Left renal pelvis (tissue), 4 donors: ENCODE results near the gene TBC1D1. TPM values are rescaled to one million over a fixed set of nuclear protein-coding genes. Genes with fewer than 3 reads are reported as not detected.

Experiments
- DNase-seq, 4 donors: peaks; one replicate each; pipeline ENCODE4 v3.0.0-alpha.2; 2013; ENCODE audit warnings: low read depth in 4 of 4, low spot score in 3 of 4
- polyA plus RNA-seq, 4 donors: library from polyadenylated mRNA; unstranded; fragments of 120-200 nt; gene quantifications; one replicate each; pipeline ENCODE4 v1.2.1, GENCODE V29; 2013; ENCODE audit not compliant: insufficient read length in 4 of 4

The TBC1D1 gene
- polyA plus RNA-seq, result 100 to 1,000 TPM in 3 of 4 donors, 10 to 100 TPM in 1; 48.5 to 194 (median 183) TPM

- no peak for DNase-seq
These were observed at the start of gene TBC1D1 for GRCh38 chr4:37890801-37891259. TBC1D1 (plus strand) TSS chr4:37891084; CDS start chr4:37902096, 11,012 bp downstream.

DNA sequence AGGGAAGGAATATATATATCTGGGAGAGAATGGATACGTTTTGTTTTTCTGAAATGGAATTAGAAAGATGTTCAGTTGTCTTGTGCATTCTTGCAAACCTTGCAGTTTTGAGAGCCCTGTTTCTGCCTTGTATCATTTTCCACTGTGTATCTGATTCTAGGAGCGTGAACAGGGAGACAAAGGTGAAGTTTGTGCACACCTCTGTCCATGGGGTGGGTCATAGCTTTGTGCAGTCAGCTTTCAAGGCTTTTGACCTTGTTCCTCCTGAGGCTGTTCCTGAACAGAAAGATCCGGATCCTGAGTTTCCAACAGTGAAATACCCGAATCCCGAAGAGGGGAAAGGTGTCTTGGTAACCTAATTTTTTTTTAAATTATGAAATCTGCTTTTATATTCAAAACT, 46.7 kb upstream of the TBC1D1 start:
- DNase-seq, result no peak

- DNase-seq, result no peak
These were observed 45.7 kb upstream of the TBC1D1 start for GRCh38 chr4:37845201-37845600.

GRCh38 chr4:37847311-37847884, 43.5 kb upstream of the TBC1D1 start:
- no peak for DNase-seq

GRCh38 chr4:37852376-37852775, 38.5 kb upstream of the TBC1D1 start:
- DNase-seq, result no peak

GRCh38 chr4:37858112-37858511, 32.8 kb upstream of the TBC1D1 start:
- DNase-seq, result no peak

DNA sequence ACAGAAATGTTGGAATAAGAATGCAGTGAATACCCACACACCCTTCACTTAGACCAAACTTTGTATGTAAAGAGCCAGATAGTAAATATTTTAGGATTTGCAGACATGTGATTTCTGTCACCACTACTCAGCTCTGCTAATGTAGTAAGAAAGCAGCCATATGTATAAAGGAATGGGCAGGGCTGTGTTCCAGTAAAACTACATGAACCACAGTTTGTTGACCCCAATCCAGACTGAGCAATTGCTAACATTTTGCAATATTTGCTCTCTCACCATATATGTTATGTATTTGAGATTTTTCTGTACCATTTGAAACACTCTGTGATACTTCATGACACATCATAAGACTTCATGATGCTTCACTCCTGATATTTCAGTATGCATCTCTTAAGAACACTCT, 32.0 kb upstream of the TBC1D1 start:
- no peak for DNase-seq

DNA sequence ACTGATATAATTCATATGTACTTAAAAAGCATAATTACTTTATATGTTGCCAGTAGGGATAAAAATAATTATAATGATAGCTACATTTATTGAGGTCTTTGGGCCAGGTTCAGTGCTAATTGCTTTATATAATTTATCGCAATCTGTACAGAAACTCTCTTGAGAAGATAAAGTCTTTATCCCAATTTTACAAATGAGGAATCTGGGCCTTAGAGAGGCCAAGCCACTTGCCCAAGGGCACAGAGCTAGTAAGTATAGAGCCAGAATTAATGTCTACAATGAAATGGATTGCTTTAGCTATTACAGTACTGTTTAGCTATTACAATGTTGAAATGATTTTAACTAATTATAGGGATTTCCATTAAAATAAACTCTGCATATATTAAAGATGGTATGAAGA, 30.6 kb upstream of the TBC1D1 start:
- no peak for DNase-seq

- DNase-seq, result no peak
These were observed 27.9 kb upstream of the TBC1D1 start for GRCh38 chr4:37862961-37863360.

GRCh38 chr4:37864786-37865185, 26.1 kb upstream of the TBC1D1 start:
- no peak for DNase-seq

DNA sequence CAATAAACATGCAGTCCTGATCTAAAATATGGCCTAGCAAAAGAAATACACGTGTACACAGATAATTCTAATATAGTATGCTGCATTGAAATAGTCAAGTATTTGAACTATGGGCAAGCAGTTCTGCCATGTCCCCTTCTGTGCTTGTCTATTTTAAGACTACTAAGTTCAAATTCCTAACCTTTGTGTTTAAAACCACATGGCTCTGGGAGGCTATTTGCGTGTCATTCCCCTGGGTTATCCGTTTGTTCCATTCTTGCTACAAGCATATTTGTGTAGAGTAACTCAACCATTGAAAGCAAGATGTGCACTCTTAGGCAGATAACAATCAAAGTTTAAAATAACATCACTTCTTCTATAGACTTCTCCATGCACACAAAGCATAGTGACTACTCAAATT, 25.4 kb upstream of the TBC1D1 start:
- DNase-seq, result no peak

GRCh38 chr4:37867102-37867501, 23.8 kb upstream of the TBC1D1 start:
- no peak for DNase-seq

GRCh38 chr4:37868238-37868637, 22.6 kb upstream of the TBC1D1 start:
- no peak for DNase-seq

DNA sequence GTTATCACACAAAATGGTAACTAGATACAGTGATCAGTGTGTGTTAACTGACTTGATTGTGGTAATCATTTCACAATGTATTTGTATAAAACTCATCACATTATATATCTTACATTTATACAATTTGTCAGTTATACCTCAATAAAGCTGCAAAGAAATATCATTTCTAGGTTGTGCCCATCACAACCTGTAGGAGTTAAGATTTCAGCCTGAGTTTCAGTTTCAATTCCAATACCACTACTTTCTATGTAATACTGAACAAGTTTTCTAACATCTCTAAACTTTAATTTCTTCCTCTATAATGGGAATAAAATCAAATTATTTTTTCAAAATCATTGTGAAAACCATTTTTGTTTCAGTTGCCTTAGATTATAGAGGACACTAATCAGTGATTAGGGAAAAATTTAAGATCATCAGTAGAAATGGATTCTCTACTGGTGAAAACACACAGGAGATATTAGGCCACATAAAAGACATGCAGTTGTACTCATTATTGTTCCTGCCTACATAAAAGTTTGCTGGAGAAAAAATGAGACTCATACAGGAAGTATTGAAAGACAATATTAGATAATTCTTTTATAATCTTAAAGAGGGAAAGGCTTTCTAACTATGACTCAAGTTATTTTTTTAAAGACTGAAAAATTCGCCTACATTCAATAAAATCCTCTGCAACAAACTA, 18.4 kb upstream of the TBC1D1 start:
- DNase-seq, result no peak

GRCh38 chr4:37873386-37873785, 17.5 kb upstream of the TBC1D1 start:
- DNase-seq, result no peak

GRCh38 chr4:37876156-37876555, 14.7 kb upstream of the TBC1D1 start:
- no peak for DNase-seq

- no peak for DNase-seq
These were observed 11.5 kb upstream of the TBC1D1 start for GRCh38 chr4:37879365-37879764.

GRCh38 chr4:37881811-37882210, 9.1 kb upstream of the TBC1D1 start:
- no peak for DNase-seq

- DNase-seq, result no peak
These were observed 8.1 kb upstream of the TBC1D1 start for GRCh38 chr4:37882665-37883296.

DNA sequence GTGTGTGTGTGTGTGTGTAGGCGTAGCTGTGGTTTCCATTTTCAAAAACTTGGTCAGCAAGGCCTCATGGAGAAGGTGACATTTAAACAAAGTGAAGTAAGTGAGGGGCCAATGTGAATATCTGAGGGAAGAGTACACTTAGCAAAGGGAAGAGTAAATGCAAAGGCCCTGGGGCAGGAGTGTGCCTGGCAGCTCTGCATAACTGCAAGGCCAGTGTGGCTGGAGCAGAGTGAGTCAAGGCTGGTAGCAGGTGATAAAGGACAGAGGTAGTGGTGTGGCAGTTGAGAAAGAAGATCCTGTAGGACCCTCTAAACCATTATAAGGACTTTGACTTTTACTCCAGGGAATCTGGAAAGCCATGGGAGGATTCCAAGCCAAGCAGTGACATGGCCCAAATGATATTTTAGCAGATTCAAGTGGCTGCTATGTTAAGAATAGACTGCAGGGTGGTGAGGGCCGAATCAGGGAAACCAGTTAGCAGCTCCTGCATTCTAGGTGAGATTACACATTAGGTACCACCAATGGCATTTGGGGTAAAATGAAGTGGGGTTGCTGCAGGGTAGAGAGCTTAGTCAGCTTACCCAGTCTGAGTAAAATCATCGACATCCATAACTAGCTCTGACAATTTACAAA, 5.9 kb upstream of the TBC1D1 start:
- no peak for DNase-seq

GRCh38 chr4:37885496-37885895, 5.4 kb upstream of the TBC1D1 start:
- DNase-seq, result no peak
